H1 (cell line): ENCODE measurements around the gene SPOUT1. TPM values are rescaled to one million over a fixed set of nuclear protein-coding genes. Genes with fewer than 3 reads are reported as not detected.

Source experiments
- CTCF ChIA-PET: fragments of 300-600 bp; sonication (Branson Sonifier 250); formaldehyde crosslinking; loops from one replicate; lab custom pipeline; 2021; ENCODE audit not compliant: partially characterized antibody; lab: Charles Lee
- POLR2A ChIA-PET: fragments of 300-600 bp; sonication (Branson Sonifier 250); formaldehyde crosslinking; loops from one replicate; lab custom pipeline; 2021; ENCODE audit warnings: inconsistent platforms; ENCODE audit not compliant: partially characterized antibody; lab: Charles Lee
- DNase-seq, 2 experiments: peaks; one replicate each; pipeline versions ENCODE4 v3.0.0 to v3.0.0-alpha.2; 2010 to 2022; ENCODE audit warnings: low spot score in 2 of 2, low read depth in 1 of 2, mixed read lengths in 1 of 2
- FAIRE-seq: peaks from 2 replicates; lab custom pipeline; 2011; peaks lifted over from hg19 to GRCh38; lab: Jason Lieb, UNC
- H2AFZ ChIP-seq: 2 replicates; pipeline ENCODE4 v1.8.1; 2012; ENCODE audit warnings: low read length, inconsistent platforms
- H2AK5ac ChIP-seq: 2 replicates; pipeline ENCODE4 v1.6.1; 2013; ENCODE audit warnings: low read depth, low read length
- H2BK120ac ChIP-seq: replicated peaks from 2 replicates; pipeline ENCODE3; 2013; ENCODE audit warnings: low read depth, low read length, inconsistent platforms
- H2BK12ac ChIP-seq: 2 replicates; pipeline ENCODE4 v1.6.1; 2013; ENCODE audit warnings: low read depth, low read length
- H2BK15ac ChIP-seq: 2 replicates; pipeline ENCODE4 v1.6.1; 2013; ENCODE audit warnings: low read length
- H2BK20ac ChIP-seq: 2 replicates; pipeline ENCODE4 v1.6.1; 2013; ENCODE audit warnings: low read length
- H2BK5ac ChIP-seq: 2 replicates; pipeline ENCODE4 v1.6.1; 2013; ENCODE audit warnings: low read depth, low read length
- H3K14ac ChIP-seq: 2 replicates; pipeline ENCODE4 v1.6.1; 2013; ENCODE audit warnings: inconsistent platforms; ENCODE audit not compliant: insufficient read length
- H3K18ac ChIP-seq: 2 replicates; pipeline ENCODE4 v1.6.1; 2013; ENCODE audit warnings: low read length; ENCODE audit errors: extremely low read depth
- H3K23ac ChIP-seq: 2 replicates; pipeline ENCODE4 v1.6.1; 2013; ENCODE audit warnings: inconsistent platforms; ENCODE audit not compliant: insufficient read length
- H3K23me2 ChIP-seq: 2 replicates; pipeline ENCODE4 v1.6.1; 2013; ENCODE audit warnings: low read depth, low read length
- H3K27ac ChIP-seq: 2 replicates; pipeline ENCODE4 v1.6.1; 2011; ENCODE audit warnings: low read depth, low read length, inconsistent platforms
- H3K27me3 ChIP-seq, 4 experiments: replicated peaks in 1 of 4; 1 replicate in 1 of 4; 2 replicates in 3 of 4; pipeline versions ENCODE4 v1.6.1 to v1.8.1; 2011 to 2013; ENCODE audit warnings: low read length in 3 of 4, mild to moderate bottlenecking in 3 of 4, inconsistent platforms in 2 of 4, mixed read lengths in 2 of 4, moderate library complexity in 1 of 4; ENCODE audit not compliant: control insufficient read depth in 3 of 4, insufficient read depth in 3 of 4; ENCODE audit errors: extremely low read depth in 1 of 4
- H3K36me3 ChIP-seq, 4 experiments: 2 replicates each; pipeline versions ENCODE4 v1.6.1 to v1.8.1; 2011 to 2013; ENCODE audit warnings: mild to moderate bottlenecking in 4 of 4, low read length in 3 of 4, moderate library complexity in 2 of 4, control low read depth in 1 of 4, inconsistent platforms in 1 of 4; ENCODE audit not compliant: insufficient read depth in 4 of 4, control insufficient read depth in 2 of 4
- H3K4ac ChIP-seq: replicated peaks from 2 replicates; pipeline ENCODE3; 2013; ENCODE audit warnings: low read length, low read depth, mixed read lengths, inconsistent platforms; ENCODE audit not compliant: insufficient read length
- H3K4me1 ChIP-seq, 4 experiments: replicated peaks in 1 of 4; 1 replicate in 1 of 4; 2 replicates in 3 of 4; pipeline versions ENCODE4 v1.6.1 to v1.8.1; 2011 to 2013; ENCODE audit warnings: low read length in 3 of 4, inconsistent platforms in 2 of 4, mixed read lengths in 1 of 4; ENCODE audit not compliant: insufficient read depth in 4 of 4, control insufficient read depth in 3 of 4
- H3K4me2 ChIP-seq, 2 experiments: 2 replicates each; pipeline versions ENCODE4 v1.6.1 to v1.8.1; 2011 to 2013; ENCODE audit warnings: low read depth in 2 of 2, low read length in 2 of 2, control low read depth in 1 of 2, inconsistent platforms in 1 of 2, mild to moderate bottlenecking in 1 of 2; ENCODE audit not compliant: insufficient read depth in 1 of 2
- H3K4me3 ChIP-seq, 4 experiments: fragments of 200-600, 300-600 bp in 1 of 4; sonication (generic), shearing (Covaris generic), sonication (Bioruptor Twin) in 1 of 4; 2 replicates each; pipeline versions ENCODE4 v1.5.1 to v1.8.1; 2011 to 2016; ENCODE audit warnings: low read length in 4 of 4, low read depth in 3 of 4, control low read depth in 2 of 4, inconsistent platforms in 2 of 4, mild to moderate bottlenecking in 2 of 4, mixed read lengths in 1 of 4, moderate library complexity in 1 of 4; ENCODE audit not compliant: insufficient read depth in 2 of 4; ENCODE audit errors: extremely low read depth in 1 of 4
- H3K56ac ChIP-seq: replicated peaks from 2 replicates; pipeline ENCODE3; 2013; ENCODE audit warnings: low read depth, mild to moderate bottlenecking, mixed read lengths, low read length, inconsistent platforms; ENCODE audit not compliant: insufficient read length
- H3K79me1 ChIP-seq: 2 replicates; pipeline ENCODE4 v1.6.1; 2013; ENCODE audit warnings: low read depth, low read length, control low read depth
- H3K79me2 ChIP-seq, 2 experiments: 2 replicates each; pipeline versions ENCODE4 v1.6.1 to v1.8.1; 2012 to 2013; ENCODE audit warnings: low read length in 2 of 2, mild to moderate bottlenecking in 2 of 2, inconsistent platforms in 1 of 2; ENCODE audit not compliant: insufficient read depth in 2 of 2, control insufficient read depth in 1 of 2
- H3K9ac ChIP-seq, 4 experiments: replicated peaks in 1 of 4; 1 replicate in 1 of 4; 2 replicates in 3 of 4; pipeline versions ENCODE4 v1.6.1 to v1.8.1; 2011 to 2013; ENCODE audit warnings: low read depth in 3 of 4, low read length in 3 of 4, control low read depth in 2 of 4, mild to moderate bottlenecking in 2 of 4, moderate library complexity in 2 of 4, inconsistent platforms in 1 of 4; ENCODE audit errors: extremely low read depth in 1 of 4
- H3K9me3 ChIP-seq, 2 experiments: 2 replicates each; pipeline versions ENCODE4 v1.6.1 to v1.8.1; 2012 to 2013; ENCODE audit warnings: mild to moderate bottlenecking in 2 of 2, moderate library complexity in 2 of 2, control low read depth in 1 of 2, inconsistent platforms in 1 of 2, low read depth in 1 of 2, low read length in 1 of 2, mixed read lengths in 1 of 2; ENCODE audit not compliant: insufficient read depth in 2 of 2
- H4K20me1 ChIP-seq, 2 experiments: replicated peaks in 1 of 2; 2 replicates each; pipeline versions ENCODE3 to v1.8.1; 2011 to 2013; ENCODE audit warnings: inconsistent platforms in 2 of 2, low read length in 2 of 2, mild to moderate bottlenecking in 1 of 2; ENCODE audit not compliant: insufficient read depth in 2 of 2, control insufficient read depth in 1 of 2
- H4K5ac ChIP-seq: 2 replicates; pipeline ENCODE4 v1.6.1; 2013; ENCODE audit warnings: low read length, low read depth, mixed read lengths, inconsistent platforms; ENCODE audit not compliant: insufficient read length
- H4K8ac ChIP-seq: 2 replicates; pipeline ENCODE4 v1.8.0; 2013; ENCODE audit warnings: mild to moderate bottlenecking, moderate library complexity, low read length, inconsistent platforms; ENCODE audit not compliant: insufficient read depth; ENCODE audit errors: extremely low read depth
- H4K91ac ChIP-seq: replicated peaks from 2 replicates; pipeline ENCODE3; 2013; ENCODE audit warnings: low read length, mixed read lengths, inconsistent platforms; ENCODE audit not compliant: insufficient read length
- BRCA1 ChIP-seq: IDR thresholded peaks from 2 replicates; pipeline ENCODE4 v1.6.1; 2012; ENCODE audit warnings: low read depth, low read length, improper control_type of control experiment
- CBX8 ChIP-seq: fragments of 300-800, 300-1000 bp; sonication (generic); IDR thresholded peaks from 2 replicates; pipeline ENCODE4 v1.7.1; 2016; ENCODE audit warnings: low read depth, low read length, borderline replicate concordance
- CHD1 ChIP-seq: IDR thresholded peaks from 2 replicates; pipeline ENCODE4 v1.6.1; 2012; ENCODE audit warnings: low read depth, low read length, improper control_type of control experiment
- EZH2 ChIP-seq: fragments of 200-600 bp; sonication (generic); IDR thresholded peaks from 2 replicates; pipeline ENCODE4 v1.7.1; 2012; ENCODE audit warnings: low read depth, mild to moderate bottlenecking, moderate library complexity, low read length, inconsistent platforms; ENCODE audit not compliant: severe bottlenecking
- KDM5A ChIP-seq: fragments of 200-600 bp; IDR thresholded peaks from 2 replicates; pipeline ENCODE4 v1.7.1; 2012; ENCODE audit warnings: mild to moderate bottlenecking, low read length, inconsistent platforms, mixed read lengths
- NANOG ChIP-seq: IDR thresholded peaks from 2 replicates; pipeline ENCODE4 v1.6.1; 2011; ENCODE audit warnings: low read length, low read depth, mild to moderate bottlenecking, inconsistent platforms; ENCODE audit not compliant: insufficient read depth, poor library complexity, severe bottlenecking
- TBP ChIP-seq: IDR thresholded peaks from 2 replicates; pipeline ENCODE4 v1.6.1; 2011; ENCODE audit warnings: low read depth, low read length, improper control_type of control experiment
- WGBS, 2 experiments: shearing (Covaris generic) in 1 of 2; methylation state at CpG; one replicate each; pipeline versions ENCODE4 v1.1.6 to v1.1.7; 2013 to 2015; ENCODE audit warnings: low lambda C conversion rate in 2 of 2, mixed read lengths in 2 of 2, inconsistent platforms in 1 of 2, low coverage in 1 of 2, missing lambda C conversion rate in 1 of 2; ENCODE audit not compliant: insufficient replicate concordance in 2 of 2, insufficient coverage in 1 of 2, insufficient read length in 1 of 2; ENCODE audit errors: extremely low coverage in 1 of 2, missing lambda C conversion rate in 1 of 2; 5-methylcytosine and 5-hydroxymethylcytosine counted together
- long read RNA-seq, 2 experiments: library from RNA in 1 of 2; library from capped mRNA in 1 of 2; stranded (forward); transcript quantifications; one replicate each; pipeline ENCODE4 v2.0.0, GENCODE V29; 2021; ENCODE audit warnings: inconsistent platforms in 1 of 2
- polyA minus RNA-seq, 3 experiments: library from RNA; depleted of rRNA, polyadenylated mRNA; stranded (reverse); fragments of >200 nt; gene quantifications; 1 replicate in 2 of 3; 2 replicates in 1 of 3; pipeline ENCODE4 v1.2.3, GENCODE V29; 2011
- polyA plus RNA-seq, 7 experiments: library from polyadenylated mRNA; depleted of rRNA in 3 of 7; stranded (reverse) in 5 of 7; unstranded in 2 of 7; fragments of >200 nt in 5 of 7; fragments of 200-250 nt in 2 of 7; gene quantifications; 1 replicate in 5 of 7; 2 replicates in 1 of 7; 4 replicates in 1 of 7; pipeline versions ENCODE4 v1.2.1 to v1.2.3, GENCODE V29; 2011 to 2013; ENCODE audit warnings: missing spikeins in 2 of 7, mixed read lengths in 2 of 7
- total RNA-seq: library from RNA; stranded (reverse); fragmentation: NEBNext Ultra II Directional; extraction: Animal tissue kit (Norgen Biotek cat#: 25700); gene quantifications from 2 replicates; pipeline ENCODE4 v1.2.1, GENCODE V29; 2021

SPOUT1 gene
- 73.4 and 77.8 TPM in 2 replicates for total RNA-seq
- polyA plus RNA-seq (2011; rRNA removed): 69.2 and 100 TPM in 2 replicates
- 55.2 TPM for polyA plus RNA-seq (2011; cell fraction: cytosol; rRNA removed)
- 108 TPM for polyA plus RNA-seq (2011; cell fraction: nucleus; rRNA removed)
- polyA plus RNA-seq (2012, experiment 1 of 2): 46.8 to 62.2 TPM (median 51.5 TPM) in 4 replicates
- polyA plus RNA-seq (2012, experiment 2 of 2): 32.7 TPM
- 21.3 TPM for polyA plus RNA-seq (2013, experiment 1 of 2)
- polyA plus RNA-seq (2013, experiment 2 of 2): 20.5 TPM
- polyA minus RNA-seq (2011; rRNA and poly(A)+ RNA removed): 42.9 and 47.9 TPM in 2 replicates
- 30.8 TPM for polyA minus RNA-seq (2011; cell fraction: cytosol; rRNA and poly(A)+ RNA removed)
- polyA minus RNA-seq (2011; cell fraction: nucleus; rRNA and poly(A)+ RNA removed): 58.3 TPM
- long read RNA-seq, experiment 1, full-length matches to known transcripts: 4 of 28 reads
- long read RNA-seq, experiment 1, partial matches to known transcripts: 10 of 28 reads
- long read RNA-seq, experiment 1, other reads (novel, unspliced or antisense): 14 of 28 reads
- long read RNA-seq, experiment 2, full-length matches to known transcripts: 27 of 77 reads
- long read RNA-seq, experiment 2, partial matches to known transcripts: 41 of 77 reads
- long read RNA-seq, experiment 2, other reads (novel, unspliced or antisense): 9 of 77 reads

- peaks cover 4% of the 10 kb centered on the region; the same call in 1 of the 2 replicates for H3K23me2 ChIP-seq
- 5% methylated on average over 53 of the region's 56 CpGs; no CpG with 5 or more reads in 1 of the 2 experiments for WGBS, 2 experiments
- CTCF ChIA-PET: interaction anchor here (0.5 to 1.3 kb wide), 6 partner anchors 15 to 491 kb away, joined by 3 to 9 read pairs (median 4); no protein-coding TSS in a partner anchor
- peak within 1 kb of the TSS; percentile 77 for H3K56ac ChIP-seq
- H3K9me3 ChIP-seq: no peaks in the 10 kb centered on the region
- H2AK5ac ChIP-seq: 0 out of 2 replicates have a peak within 1 kb of the TSS, but pooled peaks have one; percentile 39
- DNase-seq (peak; percentile 73 to 96), FAIRE-seq (no peak)
- no peak within 1 kb of the TSS for H2BK120ac ChIP-seq
- peak within 1 kb of the TSS; percentile 71; the same call in 1 of the 2 replicates for H2BK5ac ChIP-seq
- peak within 1 kb of the TSS; percentile 83 for H3K4ac ChIP-seq
- no peaks in the 10 kb centered on the region; the same call in 1 of the 2 replicates for H3K79me1 ChIP-seq
- no peak within 1 kb of the TSS for H2BK15ac ChIP-seq
- H3K18ac ChIP-seq: peak within 1 kb of the TSS; percentile 60
- POLR2A ChIA-PET: interaction anchor here (0.6 to 4.4 kb wide), 20 partner anchors 9 to 193 kb away, joined by 3 to 62 read pairs (median 4); partner anchors contain the start of genes ENDOG, KYAT1 and LRRC8A
- peak within 1 kb of the TSS; percentile 9; the same call in 1 of the 2 replicates for H2BK12ac ChIP-seq
- H3K4me3 ChIP-seq: peak within 1 kb of the TSS; percentile 85 to 95 (median 92)
- 0 out of 2 replicates have a peak within 1 kb of the TSS, but pooled peaks have one; percentile 3 for H2AFZ ChIP-seq
- H3K27me3 ChIP-seq: no peaks in the 10 kb centered on the region
- H2BK20ac ChIP-seq: no peak within 1 kb of the TSS
- H4K91ac ChIP-seq: peak within 1 kb of the TSS; percentile 74
- H3K14ac ChIP-seq: no peak within 1 kb of the TSS
- H4K8ac ChIP-seq: peak within 1 kb of the TSS; percentile 95
- peaks cover 0 to 3% (median 0%) of the 10 kb centered on the region in 4 experiments; a peak in 1 of 7 replicates for H3K4me1 ChIP-seq
- H3K36me3 ChIP-seq: peaks cover 14 to 36% (median 27%) of the 10 kb centered on the region in 4 experiments; a peak in 7 of 8 replicates
- H4K20me1 ChIP-seq: peaks cover 0 to 3% of the 10 kb centered on the region in 2 experiments
- H3K79me2 ChIP-seq: peaks cover 0 to 9% of the 10 kb centered on the region in 2 experiments; a peak in 1 of 4 replicates
- peak within 1 kb of the TSS; percentile 86 for H4K5ac ChIP-seq
- H3K4me2 ChIP-seq: peak within 1 kb of the TSS; percentile 88 to 97
- peak within 1 kb of the TSS; percentile 78 to 86 (median 84) for H3K9ac ChIP-seq
- H3K23ac ChIP-seq: no peak within 1 kb of the TSS
- H3K27ac ChIP-seq: peak within 1 kb of the TSS; percentile 70
- TF ChIP-seq NANOG (no peak), CHD1 (no peak), KDM5A (peak; percentile 81), CBX8 (no peak), TBP (peak; percentile 55; the same call in 1 of the 2 replicates), BRCA1 (no peak), EZH2 (no peak)
Measured at GRCh38 chr9:128829477-128830251, at the start of gene SPOUT1. Gene SPOUT1, minus strand, starts transcription at chr9:128829794. Its CDS starts 14 bp downstream, at chr9:128829780.
